K562 (cell line): ENCODE results near the gene PAF1. TPM values are rescaled to one million over a fixed set of nuclear protein-coding genes. Genes with fewer than 3 reads are reported as not detected.
A peak's percentile ranks its signal among the peaks of the same experiment; 100 is the strongest.

ENCODE experiments used
- ATF1 ChIP-seq, 2 experiments: fragments of 450-650 bp in 1 of 2; IDR thresholded peaks; 2 replicates each; pipeline ENCODE4 v1.6.1; 2016; ENCODE audit warnings: missing compliant biosample characterization in 1 of 2, missing genetic modification characterization in 1 of 2
- C11orf30 ChIP-seq: fragments of 450-650 bp; IDR thresholded peaks from 2 replicates; pipeline ENCODE4 v1.6.1; 2016; ENCODE audit warnings: low read depth, mild to moderate bottlenecking
- FOSL1 ChIP-seq: fragments of 200-800 bp; sonication (Bioruptor generic); conservative IDR thresholded peaks from 2 replicates; pipeline ENCODE4 v1.6.1; 2016; ENCODE audit warnings: missing genetic modification characterization, missing compliant biosample characterization
- FOXP1 ChIP-seq: sonication (generic); formaldehyde crosslinking; IDR thresholded peaks from 2 replicates; pipeline ENCODE4 v1.8.0; 2022; ENCODE audit warnings: mild to moderate bottlenecking, missing genetic modification reagents
- GATAD2A ChIP-seq: fragments of 450-650 bp; IDR thresholded peaks from 2 replicates; pipeline ENCODE4 v1.6.1; 2017
- HEY1 ChIP-seq: fragments of 250-450 bp; sonication (Bioruptor Pico); IDR thresholded peaks from 2 replicates; pipeline ENCODE4 v1.5.0; 2020; ENCODE audit warnings: mild to moderate bottlenecking, moderate library complexity, borderline replicate concordance
- MAFK ChIP-seq: IDR thresholded peaks from 2 replicates; pipeline ENCODE4 v1.6.1; 2011; ENCODE audit warnings: low read length, improper control_type of control experiment
- MIER1 ChIP-seq: fragments of 450-650 bp; IDR thresholded peaks from 2 replicates; pipeline ENCODE4 v1.6.1; 2016; ENCODE audit warnings: antibody characterized with exemption, mild to moderate bottlenecking, low read depth
- MTF1 ChIP-seq: fragments of 250-450 bp; sonication (Bioruptor Pico); IDR thresholded peaks from 2 replicates; pipeline ENCODE4 v1.9.0; 2021; ENCODE audit warnings: moderate library complexity, mild to moderate bottlenecking, inconsistent platforms, borderline replicate concordance
- NFE2 ChIP-seq: IDR thresholded peaks from 2 replicates; pipeline ENCODE4 v1.6.1; 2014; ENCODE audit warnings: antibody characterized with exemption, low read depth
- NFRKB ChIP-seq: fragments of 450-650 bp; IDR thresholded peaks from 2 replicates; pipeline ENCODE4 v1.6.1; 2016; ENCODE audit warnings: low read depth
- PML ChIP-seq: IDR thresholded peaks from 2 replicates; pipeline ENCODE4 v1.6.1; 2012; ENCODE audit warnings: low read length, inconsistent platforms
- PYGO2 ChIP-seq: fragments of 450-650 bp; IDR thresholded peaks from 2 replicates; pipeline ENCODE4 v1.6.1; 2016; ENCODE audit warnings: mild to moderate bottlenecking, missing genetic modification characterization, moderate library complexity, missing compliant biosample characterization
- TEAD1 ChIP-seq, 2 experiments: fragments of 450-650 bp in 1 of 2; sonication (generic) in 1 of 2; formaldehyde crosslinking; IDR thresholded peaks; 2 replicates each; pipeline versions ENCODE4 v1.4.0 to v1.8.0; 2020 to 2022; ENCODE audit warnings: mild to moderate bottlenecking in 2 of 2, missing genetic modification reagents in 1 of 2
- ZNF140 ChIP-seq: fragments of 250-450 bp; sonication (Bioruptor Pico); IDR thresholded peaks from 2 replicates; pipeline ENCODE4 v1.8.0; 2021; ENCODE audit warnings: moderate library complexity, mild to moderate bottlenecking, inconsistent platforms
- polyA plus RNA-seq, 8 experiments: library from polyadenylated mRNA; depleted of rRNA in 4 of 8; stranded (reverse) in 5 of 8; unstranded in 3 of 8; fragments of >200 nt; fragmentation: Nextera tagmentation in 2 of 8; fragmentation: Illumina TruSeq in 1 of 8; extraction: Ambion mirVana in 2 of 8; extraction: Trizol in 1 of 8; gene quantifications; 2 replicates each; pipeline versions ENCODE4 v1.2.1 to v1.2.3, GENCODE V29; 2011 to 2014; ENCODE audit warnings: inconsistent platforms in 1 of 8, missing spikeins in 1 of 8
- total RNA-seq, 7 experiments: library from RNA; depleted of rRNA in 6 of 7; stranded (reverse); fragments of >200 nt in 6 of 7; fragmentation: Illumina TruSeq in 2 of 7; extraction: Trizol in 2 of 7; gene quantifications; 2 replicates each; pipeline versions ENCODE4 v1.2.1 to v1.2.3, GENCODE V29; 2011 to 2021; ENCODE audit warnings: low replicate concordance in 1 of 7
- TF ChIP-seq, protein P1 (sequence below), 2 experiments: fragments of 450-650 bp in 1 of 2; sonication (generic) in 1 of 2; formaldehyde crosslinking; conservative IDR thresholded peaks; 2 replicates each; pipeline versions ENCODE4 v1.4.0 to v1.8.1; 2020 to 2022; ENCODE audit warnings: mild to moderate bottlenecking in 1 of 2, missing genetic modification reagents in 1 of 2
- TF ChIP-seq, protein P2 (sequence below): fragments of 250-450 bp; sonication (Bioruptor Pico); IDR thresholded peaks from 2 replicates; pipeline ENCODE4 v1.5.1; 2021; ENCODE audit warnings: mild to moderate bottlenecking
- TF ChIP-seq, protein P3 (sequence below): fragments of 200-600 bp; sonication (generic); IDR thresholded peaks from one replicate; pipeline ENCODE4 v1.6.1; 2012; ENCODE audit warnings: mild to moderate bottlenecking, low read depth, low read length, inconsistent platforms

The PAF1 gene
- total and polyA plus RNA-seq, 9 of the 15 experiments (the other 6 are each of a cell fraction or from before 2014, with no cell fraction given): 1.5 to 45.0 (median 33.8) TPM

DNA sequence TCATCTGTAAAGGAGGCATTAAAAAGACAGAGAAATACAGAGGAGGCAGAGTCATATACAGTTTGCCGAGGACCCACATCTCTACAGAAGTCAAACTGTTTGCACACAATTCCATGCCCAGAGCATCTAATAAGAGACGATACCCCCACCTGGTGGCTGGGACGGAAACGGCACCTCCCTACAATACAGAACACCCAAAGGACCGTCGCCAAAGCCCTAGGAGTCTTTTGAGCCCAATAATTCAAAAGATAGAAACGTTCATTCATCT lies 20.9 kb upstream of the PAF1 start (continued):
- TF ChIP-seq, protein P1, sequence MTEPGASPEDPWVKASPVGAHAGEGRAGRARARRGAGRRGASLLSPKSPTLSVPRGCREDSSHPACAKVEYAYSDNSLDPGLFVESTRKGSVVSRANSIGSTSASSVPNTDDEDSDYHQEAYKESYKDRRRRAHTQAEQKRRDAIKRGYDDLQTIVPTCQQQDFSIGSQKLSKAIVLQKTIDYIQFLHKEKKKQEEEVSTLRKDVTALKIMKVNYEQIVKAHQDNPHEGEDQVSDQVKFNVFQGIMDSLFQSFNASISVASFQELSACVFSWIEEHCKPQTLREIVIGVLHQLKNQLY (CRISPR knock-in tag; conservative IDR thresholded peaks at IDR 0.05): no peak
- no peak for TF ChIP-seq TEAD1 (CRISPR knock-in tag; IDR thresholded peaks at IDR 0.05)
- TF ChIP-seq HEY1 (CRISPR knock-in tag): 0 out of 2 replicates have a peak, but pooled peaks have one; percentile 15
- TF ChIP-seq FOSL1 (tag): no peak
- no peak for TF ChIP-seq PYGO2 (tag)
- no peak for TF ChIP-seq NFE2
- TF ChIP-seq ATF1 (CRISPR knock-in tag; IDR thresholded peaks at IDR 0.05): no peak
- TF ChIP-seq ATF1 (tag; IDR thresholded peaks at IDR 0.05): no peak
- TF ChIP-seq C11orf30: no peak
- no peak for TF ChIP-seq MIER1
- TF ChIP-seq, protein P2, sequence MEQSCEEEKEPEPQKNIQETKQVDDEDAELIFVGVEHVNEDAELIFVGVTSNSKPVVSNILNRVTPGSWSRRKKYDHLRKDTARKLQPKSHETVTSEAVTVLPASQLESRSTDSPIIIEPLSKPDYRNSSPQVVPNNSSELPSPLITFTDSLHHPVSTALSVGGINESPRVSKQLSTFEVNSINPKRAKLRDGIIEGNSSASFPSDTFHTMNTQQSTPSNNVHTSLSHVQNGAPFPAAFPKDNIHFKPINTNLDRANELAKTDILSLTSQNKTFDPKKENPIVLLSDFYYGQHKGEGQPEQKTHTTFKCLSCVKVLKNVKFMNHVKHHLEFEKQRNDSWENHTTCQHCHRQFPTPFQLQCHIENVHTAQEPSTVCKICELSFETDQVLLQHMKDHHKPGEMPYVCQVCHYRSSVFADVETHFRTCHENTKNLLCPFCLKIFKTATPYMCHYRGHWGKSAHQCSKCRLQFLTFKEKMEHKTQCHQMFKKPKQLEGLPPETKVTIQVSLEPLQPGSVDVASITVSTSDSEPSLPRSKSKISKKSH (CRISPR knock-in tag): no peak
- TF ChIP-seq, protein P3, sequence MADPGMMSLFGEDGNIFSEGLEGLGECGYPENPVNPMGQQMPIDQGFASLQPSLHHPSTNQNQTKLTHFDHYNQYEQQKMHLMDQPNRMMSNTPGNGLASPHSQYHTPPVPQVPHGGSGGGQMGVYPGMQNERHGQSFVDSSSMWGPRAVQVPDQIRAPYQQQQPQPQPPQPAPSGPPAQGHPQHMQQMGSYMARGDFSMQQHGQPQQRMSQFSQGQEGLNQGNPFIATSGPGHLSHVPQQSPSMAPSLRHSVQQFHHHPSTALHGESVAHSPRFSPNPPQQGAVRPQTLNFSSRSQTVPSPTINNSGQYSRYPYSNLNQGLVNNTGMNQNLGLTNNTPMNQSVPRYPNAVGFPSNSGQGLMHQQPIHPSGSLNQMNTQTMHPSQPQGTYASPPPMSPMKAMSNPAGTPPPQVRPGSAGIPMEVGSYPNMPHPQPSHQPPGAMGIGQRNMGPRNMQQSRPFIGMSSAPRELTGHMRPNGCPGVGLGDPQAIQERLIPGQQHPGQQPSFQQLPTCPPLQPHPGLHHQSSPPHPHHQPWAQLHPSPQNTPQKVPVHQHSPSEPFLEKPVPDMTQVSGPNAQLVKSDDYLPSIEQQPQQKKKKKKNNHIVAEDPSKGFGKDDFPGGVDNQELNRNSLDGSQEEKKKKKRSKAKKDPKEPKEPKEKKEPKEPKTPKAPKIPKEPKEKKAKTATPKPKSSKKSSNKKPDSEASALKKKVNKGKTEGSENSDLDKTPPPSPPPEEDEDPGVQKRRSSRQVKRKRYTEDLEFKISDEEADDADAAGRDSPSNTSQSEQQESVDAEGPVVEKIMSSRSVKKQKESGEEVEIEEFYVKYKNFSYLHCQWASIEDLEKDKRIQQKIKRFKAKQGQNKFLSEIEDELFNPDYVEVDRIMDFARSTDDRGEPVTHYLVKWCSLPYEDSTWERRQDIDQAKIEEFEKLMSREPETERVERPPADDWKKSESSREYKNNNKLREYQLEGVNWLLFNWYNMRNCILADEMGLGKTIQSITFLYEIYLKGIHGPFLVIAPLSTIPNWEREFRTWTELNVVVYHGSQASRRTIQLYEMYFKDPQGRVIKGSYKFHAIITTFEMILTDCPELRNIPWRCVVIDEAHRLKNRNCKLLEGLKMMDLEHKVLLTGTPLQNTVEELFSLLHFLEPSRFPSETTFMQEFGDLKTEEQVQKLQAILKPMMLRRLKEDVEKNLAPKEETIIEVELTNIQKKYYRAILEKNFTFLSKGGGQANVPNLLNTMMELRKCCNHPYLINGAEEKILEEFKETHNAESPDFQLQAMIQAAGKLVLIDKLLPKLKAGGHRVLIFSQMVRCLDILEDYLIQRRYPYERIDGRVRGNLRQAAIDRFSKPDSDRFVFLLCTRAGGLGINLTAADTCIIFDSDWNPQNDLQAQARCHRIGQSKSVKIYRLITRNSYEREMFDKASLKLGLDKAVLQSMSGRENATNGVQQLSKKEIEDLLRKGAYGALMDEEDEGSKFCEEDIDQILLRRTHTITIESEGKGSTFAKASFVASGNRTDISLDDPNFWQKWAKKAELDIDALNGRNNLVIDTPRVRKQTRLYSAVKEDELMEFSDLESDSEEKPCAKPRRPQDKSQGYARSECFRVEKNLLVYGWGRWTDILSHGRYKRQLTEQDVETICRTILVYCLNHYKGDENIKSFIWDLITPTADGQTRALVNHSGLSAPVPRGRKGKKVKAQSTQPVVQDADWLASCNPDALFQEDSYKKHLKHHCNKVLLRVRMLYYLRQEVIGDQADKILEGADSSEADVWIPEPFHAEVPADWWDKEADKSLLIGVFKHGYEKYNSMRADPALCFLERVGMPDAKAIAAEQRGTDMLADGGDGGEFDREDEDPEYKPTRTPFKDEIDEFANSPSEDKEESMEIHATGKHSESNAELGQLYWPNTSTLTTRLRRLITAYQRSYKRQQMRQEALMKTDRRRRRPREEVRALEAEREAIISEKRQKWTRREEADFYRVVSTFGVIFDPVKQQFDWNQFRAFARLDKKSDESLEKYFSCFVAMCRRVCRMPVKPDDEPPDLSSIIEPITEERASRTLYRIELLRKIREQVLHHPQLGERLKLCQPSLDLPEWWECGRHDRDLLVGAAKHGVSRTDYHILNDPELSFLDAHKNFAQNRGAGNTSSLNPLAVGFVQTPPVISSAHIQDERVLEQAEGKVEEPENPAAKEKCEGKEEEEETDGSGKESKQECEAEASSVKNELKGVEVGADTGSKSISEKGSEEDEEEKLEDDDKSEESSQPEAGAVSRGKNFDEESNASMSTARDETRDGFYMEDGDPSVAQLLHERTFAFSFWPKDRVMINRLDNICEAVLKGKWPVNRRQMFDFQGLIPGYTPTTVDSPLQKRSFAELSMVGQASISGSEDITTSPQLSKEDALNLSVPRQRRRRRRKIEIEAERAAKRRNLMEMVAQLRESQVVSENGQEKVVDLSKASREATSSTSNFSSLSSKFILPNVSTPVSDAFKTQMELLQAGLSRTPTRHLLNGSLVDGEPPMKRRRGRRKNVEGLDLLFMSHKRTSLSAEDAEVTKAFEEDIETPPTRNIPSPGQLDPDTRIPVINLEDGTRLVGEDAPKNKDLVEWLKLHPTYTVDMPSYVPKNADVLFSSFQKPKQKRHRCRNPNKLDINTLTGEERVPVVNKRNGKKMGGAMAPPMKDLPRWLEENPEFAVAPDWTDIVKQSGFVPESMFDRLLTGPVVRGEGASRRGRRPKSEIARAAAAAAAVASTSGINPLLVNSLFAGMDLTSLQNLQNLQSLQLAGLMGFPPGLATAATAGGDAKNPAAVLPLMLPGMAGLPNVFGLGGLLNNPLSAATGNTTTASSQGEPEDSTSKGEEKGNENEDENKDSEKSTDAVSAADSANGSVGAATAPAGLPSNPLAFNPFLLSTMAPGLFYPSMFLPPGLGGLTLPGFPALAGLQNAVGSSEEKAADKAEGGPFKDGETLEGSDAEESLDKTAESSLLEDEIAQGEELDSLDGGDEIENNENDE: no peak
- no peak for TF ChIP-seq GATAD2A
- TF ChIP-seq MAFK: no peak
- TF ChIP-seq FOXP1: no peak; the same call in 1 of the 2 replicates
- TF ChIP-seq MTF1 (CRISPR knock-in tag): no peak
- TF ChIP-seq PML: no peak
- no peak for TF ChIP-seq NFRKB
- TF ChIP-seq ZNF140 (CRISPR knock-in tag): no peak
